AG04449 (cell line): ENCODE measurements around the gene NEO1.

ENCODE experiments used
- CTCF ChIA-PET: fragments of 350-600 bp; formaldehyde crosslinking; extraction: SDS; loops from one replicate; lab custom pipeline; 2021; ENCODE audit warnings: antibody characterized with exemption; lab: Yijun Ruan, JAX
- POLR2A ChIA-PET: fragments of 400-600, 350-600 bp; formaldehyde crosslinking; extraction: SDS; loops from one replicate; lab custom pipeline; 2020; ENCODE audit warnings: antibody characterized with exemption, inconsistent platforms; lab: Yijun Ruan, JAX
- DNase-seq: peaks from one replicate; pipeline ENCODE4 v3.0.0-alpha.2; 2010; ENCODE audit warnings: low read depth, low spot score
- H3K4me3 ChIP-seq: 2 replicates; pipeline ENCODE4 v1.5.1; 2011; ENCODE audit warnings: low read depth, mild to moderate bottlenecking, control low read depth, low read length
- TF ChIP-seq, protein P1 (sequence below): IDR thresholded peaks from one replicate; pipeline ENCODE4 v1.5.1; 2011; ENCODE audit warnings: mild to moderate bottlenecking, moderate library complexity, low read length, control low read depth, inconsistent platforms; ENCODE audit not compliant: insufficient read depth; ENCODE audit errors: missing control alignments

The NEO1 gene

DNA sequence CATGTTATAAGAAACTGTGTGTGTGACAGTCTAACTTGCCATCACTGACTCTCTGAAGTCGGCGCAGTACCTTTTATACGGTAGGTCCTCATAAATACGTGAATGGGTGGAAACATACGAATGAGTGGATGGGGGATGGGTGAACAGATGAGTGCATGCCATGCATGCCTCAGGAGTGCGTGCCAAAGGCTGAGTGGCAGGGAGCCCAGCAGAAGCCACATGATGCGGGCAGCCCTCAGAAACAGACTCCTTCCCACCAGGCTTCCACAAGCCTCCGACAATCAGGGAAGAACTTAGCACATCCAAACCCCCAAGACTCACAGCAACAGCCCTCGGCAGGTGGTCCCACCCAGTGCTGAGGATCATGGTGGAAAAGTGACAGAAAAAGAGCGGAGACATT is 299.8 kb downstream of the NEO1 start:
- ChIA-PET POLR2A (no interaction called here), CTCF (no interaction called here)
- DNase-seq, result no peak
- H3K4me3 ChIP-seq, result no peak overlapping the region
- TF ChIP-seq, protein P1, sequence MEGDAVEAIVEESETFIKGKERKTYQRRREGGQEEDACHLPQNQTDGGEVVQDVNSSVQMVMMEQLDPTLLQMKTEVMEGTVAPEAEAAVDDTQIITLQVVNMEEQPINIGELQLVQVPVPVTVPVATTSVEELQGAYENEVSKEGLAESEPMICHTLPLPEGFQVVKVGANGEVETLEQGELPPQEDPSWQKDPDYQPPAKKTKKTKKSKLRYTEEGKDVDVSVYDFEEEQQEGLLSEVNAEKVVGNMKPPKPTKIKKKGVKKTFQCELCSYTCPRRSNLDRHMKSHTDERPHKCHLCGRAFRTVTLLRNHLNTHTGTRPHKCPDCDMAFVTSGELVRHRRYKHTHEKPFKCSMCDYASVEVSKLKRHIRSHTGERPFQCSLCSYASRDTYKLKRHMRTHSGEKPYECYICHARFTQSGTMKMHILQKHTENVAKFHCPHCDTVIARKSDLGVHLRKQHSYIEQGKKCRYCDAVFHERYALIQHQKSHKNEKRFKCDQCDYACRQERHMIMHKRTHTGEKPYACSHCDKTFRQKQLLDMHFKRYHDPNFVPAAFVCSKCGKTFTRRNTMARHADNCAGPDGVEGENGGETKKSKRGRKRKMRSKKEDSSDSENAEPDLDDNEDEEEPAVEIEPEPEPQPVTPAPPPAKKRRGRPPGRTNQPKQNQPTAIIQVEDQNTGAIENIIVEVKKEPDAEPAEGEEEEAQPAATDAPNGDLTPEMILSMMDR, result no peak

DNA sequence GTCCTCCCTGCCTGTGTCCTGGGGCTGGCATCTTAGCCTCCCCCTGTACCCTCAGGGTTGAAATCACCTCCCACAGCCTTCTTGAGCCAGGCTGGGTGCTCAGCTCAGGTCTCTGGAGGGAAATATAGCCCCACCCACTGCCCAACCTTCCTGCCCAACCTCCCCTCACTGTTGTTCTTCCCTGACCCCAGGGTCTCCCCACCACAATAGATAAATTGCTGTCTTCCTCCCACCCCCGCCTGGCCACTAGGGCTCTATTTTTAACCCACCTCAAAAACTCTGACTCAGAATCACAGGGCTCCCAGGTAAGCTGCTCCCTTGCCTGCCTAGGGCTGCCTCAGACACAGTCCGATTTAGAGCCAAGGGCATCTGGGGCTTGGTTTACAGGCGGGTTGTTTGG is 301.5 kb downstream of the NEO1 start:
- POLR2A ChIA-PET, result no interaction called here
- TF ChIP-seq, protein P1, result no peak
- CTCF ChIA-PET, result no interaction called here
- no peak overlapping the region for H3K4me3 ChIP-seq
- no peak for DNase-seq

DNA sequence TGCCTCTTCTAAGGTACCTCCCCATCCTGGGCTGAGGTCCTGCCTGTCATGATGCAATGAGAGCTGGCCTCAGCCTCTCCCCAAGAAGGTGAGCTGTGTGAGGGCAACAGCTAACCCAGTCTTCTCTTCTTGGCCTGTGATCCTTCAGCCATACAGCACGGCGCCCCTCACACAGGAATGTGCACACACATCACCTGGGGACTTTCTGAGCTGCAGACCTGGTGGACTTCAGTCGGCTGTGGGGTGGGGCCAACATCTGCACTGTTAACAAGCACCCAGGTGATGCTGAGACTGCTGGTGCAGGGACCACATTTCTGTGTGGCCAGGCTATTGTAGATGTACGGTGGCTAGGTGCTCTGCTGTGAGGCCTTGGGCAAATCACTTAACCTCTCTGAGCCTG is 302.0 kb downstream of the NEO1 start:
- POLR2A ChIA-PET, result no interaction called here
- no peak overlapping the region for H3K4me3 ChIP-seq
- TF ChIP-seq, protein P1, result no peak
- CTCF ChIA-PET, result no interaction called here
- DNase-seq, result no peak
